HG03095 (cell line): Measurements from ENCODE around the gene CTCF.
"Not testable (repeated sequence)": the region's sequence is repeated elsewhere in the genome, so short reads cannot be mapped to it uniquely, and the experiment has no call there.

ENCODE experiments used
- ATAC-seq: cut with Tn5 transposase; IDR thresholded peaks from one replicate; pipeline ENCODE4 v1.9.1; 2021; ENCODE audit warnings: moderate library complexity; ENCODE audit not compliant: unreplicated experiment

The CTCF gene

GRCh38 chr16:67533024-67533560, 29.2 kb upstream of the CTCF start:
- ATAC-seq, result no peak

- ATAC-seq, result not testable (repeated sequence)
These were observed 28.3 kb upstream of the CTCF start for GRCh38 chr16:67533987-67534386.

- no peak for ATAC-seq
These were observed 27.9 kb upstream of the CTCF start for GRCh38 chr16:67534431-67534830.

GRCh38 chr16:67535201-67535600, 27.1 kb upstream of the CTCF start:
- no peak for ATAC-seq

GRCh38 chr16:67537270-67537635, 25.1 kb upstream of the CTCF start:
- no peak for ATAC-seq

- ATAC-seq, result no peak
These were observed 24.4 kb upstream of the CTCF start for GRCh38 chr16:67537636-67538591.

- ATAC-seq, result no peak
These were observed 23.6 kb upstream of the CTCF start for GRCh38 chr16:67538666-67539101.

- no peak for ATAC-seq
These were observed 23.1 kb upstream of the CTCF start for GRCh38 chr16:67539271-67539670.

- no peak for ATAC-seq
These were observed 22.4 kb upstream of the CTCF start for GRCh38 chr16:67539691-67540635.

GRCh38 chr16:67540756-67541155, 21.6 kb upstream of the CTCF start:
- ATAC-seq, result no peak

- no peak for ATAC-seq
These were observed 20.7 kb upstream of the CTCF start for GRCh38 chr16:67541391-67542263.

GRCh38 chr16:67542464-67542863, 19.9 kb upstream of the CTCF start:
- no peak for ATAC-seq

GRCh38 chr16:67543036-67543435, 19.3 kb upstream of the CTCF start:
- no peak for ATAC-seq

GRCh38 chr16:67543582-67543981, 18.7 kb upstream of the CTCF start:
- no peak for ATAC-seq

- no peak for ATAC-seq
These were observed 17.9 kb upstream of the CTCF start for GRCh38 chr16:67544329-67544841.

- ATAC-seq, result no peak
These were observed 17.3 kb upstream of the CTCF start for GRCh38 chr16:67544844-67545664.

- ATAC-seq, result no peak
These were observed 16.7 kb upstream of the CTCF start for GRCh38 chr16:67545665-67546024.

- no peak for ATAC-seq
These were observed 16.2 kb upstream of the CTCF start for GRCh38 chr16:67546091-67546501.

GRCh38 chr16:67546761-67547422, 15.4 kb upstream of the CTCF start:
- ATAC-seq, result no peak
